Adrenal gland (tissue), 12 donors: Measurements from ENCODE around the gene CCNDBP1. TPM values are rescaled to one million over a fixed set of nuclear protein-coding genes. Genes with fewer than 3 reads are reported as not detected.

Source experiments
- DNase-seq, 7 donors: peaks; one replicate each; pipeline ENCODE4 v3.0.0-alpha.2; 2019 to 2020
- H3K27ac ChIP-seq, 5 donors: fragments of 200-600 bp; sonication (generic) in 4 of 5; 1 replicate in 3 of 5; 2 replicates in 2 of 5; pipeline versions ENCODE4 v1.5.1 to v1.8.0; 2016 to 2020; ENCODE audit warnings: mild to moderate bottlenecking in 1 of 5
- H3K27me3 ChIP-seq: fragments of 200-600 bp; 2 replicates; pipeline ENCODE4 v1.8.0; 2021
- H3K36me3 ChIP-seq, 2 donors: fragments of 200-600 bp; replicated peaks in 1 of 2; 1 replicate in 1 of 2; 2 replicates in 1 of 2; pipeline versions ENCODE4 v1.5.1 to v1.8.0; 2018 to 2022
- H3K4me1 ChIP-seq, 2 donors: fragments of 200-600 bp; replicated peaks in 1 of 2; 1 replicate in 1 of 2; 2 replicates in 1 of 2; pipeline versions ENCODE4 v1.5.1 to v1.8.0; 2018 to 2021
- H3K4me3 ChIP-seq, 4 donors: fragments of 200-600 bp; sonication (generic) in 3 of 4; one replicate each; pipeline ENCODE4 v1.5.1; 2016 to 2018
- H3K9me3 ChIP-seq, 3 donors: fragments of 200-600 bp; sonication (generic) in 1 of 3; replicated peaks in 1 of 3; 1 replicate in 2 of 3; 2 replicates in 1 of 3; pipeline versions ENCODE4 v1.5.1 to v1.8.0; 2016 to 2021
- POLR2A ChIP-seq, 2 donors: fragments of 450-650 bp; IDR thresholded peaks; one replicate each; pipeline ENCODE4 v1.6.1; 2017; ENCODE audit warnings: antibody characterized with exemption in 2 of 2, mild to moderate bottlenecking in 2 of 2, moderate library complexity in 1 of 2
- WGBS, 4 donors: extraction: QIAGEN DNeasy Blood & Tissue Kit in 2 of 4; methylation state at CpG; one replicate each; pipeline versions ENCODE4 v1.1.5 to v1.1.7; 2013 to 2017; 5-methylcytosine and 5-hydroxymethylcytosine counted together
- intact Hi-C, 2 donors: fragments of 100-400 bp; cut with DNase I; formaldehyde crosslinking; loops; one replicate each; pipeline versions ENCODE4 v1.14.1 to v1.15.0; 2022 to 2023
- polyA plus RNA-seq, 3 donors: library from polyadenylated mRNA; stranded (reverse); fragments of 200-250 nt in 2 of 3; fragments of 350-450 nt in 1 of 3; fragmentation: Illumina TruSeq in 1 of 3; extraction: RNeasy Lipid Tissue Mini Kit (QIAGEN cat#74804) in 1 of 3; gene quantifications; one replicate each; pipeline ENCODE4 v1.2.3, GENCODE V29; 2013 to 2014
- total RNA-seq, 9 donors: library from RNA; depleted of rRNA in 4 of 9; stranded (reverse); fragments of >200 nt in 4 of 9; fragments of 120-200 nt in 1 of 9; fragmentation: NEBNext Ultra II Directional in 1 of 9; extraction: Animal tissue kit (Norgen Biotek cat#: 25700) in 1 of 9; gene quantifications; one replicate each; pipeline versions ENCODE4 v1.1.0 to v1.2.4, GENCODE V29; 2013 to 2023
- TF ChIP-seq, protein P1 (sequence below), 6 experiments: fragments of 450-650 bp in 4 of 6; fragments of 200-600 bp in 2 of 6; sonication (generic) in 1 of 6; IDR thresholded peaks; 1 replicate in 5 of 6; 2 replicates in 1 of 6; pipeline versions ENCODE4 v1.5.1 to v1.8.0; 2016 to 2021; ENCODE audit warnings: antibody characterized with exemption in 6 of 6, mild to moderate bottlenecking in 2 of 6, moderate library complexity in 1 of 6
- donor health status: healthy with polysubstance abuse.
- donor health status: Bipolar disorder and iron deficiency.
- donor health status: DM: yes; HTN: yes; CAD: no.
- donor health status: DM: no; HTN: no; CAD: no.
- donor health status: DM: no; HTN: no; CAD: no.
- donor health status: DM: yes; HTN: yes; CAD: no.

The CCNDBP1 gene
- total and polyA plus RNA-seq, 12 donors: 34.1 to 160 (median 89.8) TPM

DNA sequence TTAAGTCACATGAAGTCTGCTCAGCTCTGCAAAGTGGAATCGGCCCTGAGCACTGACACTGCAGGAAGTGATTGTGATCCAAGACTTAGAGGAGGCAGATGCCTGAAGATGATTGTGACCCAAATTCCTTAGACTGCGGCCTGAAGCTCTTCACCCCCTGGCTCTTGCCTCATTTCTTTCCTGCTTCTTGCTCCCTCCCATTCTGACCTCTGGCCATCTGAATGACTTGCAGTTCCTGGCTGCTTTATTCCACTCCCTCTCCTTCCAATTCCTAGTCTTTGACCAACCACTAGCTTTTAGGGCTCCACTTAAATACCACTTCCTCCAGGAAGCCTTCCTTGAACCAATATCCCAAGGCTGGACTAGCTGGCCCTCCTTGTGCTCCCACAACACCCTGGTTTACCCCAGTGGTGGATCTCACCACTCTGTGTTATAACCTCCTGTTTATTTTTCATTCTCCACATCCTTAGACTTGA, 45.5 kb downstream of the CCNDBP1 start:
- H3K9me3 ChIP-seq: no peaks in the 10 kb centered on the region
- no peaks in the 10 kb centered on the region for H3K4me1 ChIP-seq
- no peak for TF ChIP-seq POLR2A (IDR thresholded peaks at IDR 0.05)
- TF ChIP-seq, protein P1, sequence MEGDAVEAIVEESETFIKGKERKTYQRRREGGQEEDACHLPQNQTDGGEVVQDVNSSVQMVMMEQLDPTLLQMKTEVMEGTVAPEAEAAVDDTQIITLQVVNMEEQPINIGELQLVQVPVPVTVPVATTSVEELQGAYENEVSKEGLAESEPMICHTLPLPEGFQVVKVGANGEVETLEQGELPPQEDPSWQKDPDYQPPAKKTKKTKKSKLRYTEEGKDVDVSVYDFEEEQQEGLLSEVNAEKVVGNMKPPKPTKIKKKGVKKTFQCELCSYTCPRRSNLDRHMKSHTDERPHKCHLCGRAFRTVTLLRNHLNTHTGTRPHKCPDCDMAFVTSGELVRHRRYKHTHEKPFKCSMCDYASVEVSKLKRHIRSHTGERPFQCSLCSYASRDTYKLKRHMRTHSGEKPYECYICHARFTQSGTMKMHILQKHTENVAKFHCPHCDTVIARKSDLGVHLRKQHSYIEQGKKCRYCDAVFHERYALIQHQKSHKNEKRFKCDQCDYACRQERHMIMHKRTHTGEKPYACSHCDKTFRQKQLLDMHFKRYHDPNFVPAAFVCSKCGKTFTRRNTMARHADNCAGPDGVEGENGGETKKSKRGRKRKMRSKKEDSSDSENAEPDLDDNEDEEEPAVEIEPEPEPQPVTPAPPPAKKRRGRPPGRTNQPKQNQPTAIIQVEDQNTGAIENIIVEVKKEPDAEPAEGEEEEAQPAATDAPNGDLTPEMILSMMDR (IDR thresholded peaks at IDR 0.05): no peak
- peak overlapping the region in 1 of 5 donors; percentile 65 for H3K27ac ChIP-seq
- H3K36me3 ChIP-seq: no peaks in the 10 kb centered on the region
- intact Hi-C loops: no loop called here
- DNase-seq: peak in 2 of 7 donors; percentile 5 to 56
- WGBS, 4 donors: 51 to 75% (median 62%) methylated on average over 2 of the region's 2 CpGs
- H3K27me3 ChIP-seq: no peaks in the 10 kb centered on the region
- no peak overlapping the region for H3K4me3 ChIP-seq

DNA sequence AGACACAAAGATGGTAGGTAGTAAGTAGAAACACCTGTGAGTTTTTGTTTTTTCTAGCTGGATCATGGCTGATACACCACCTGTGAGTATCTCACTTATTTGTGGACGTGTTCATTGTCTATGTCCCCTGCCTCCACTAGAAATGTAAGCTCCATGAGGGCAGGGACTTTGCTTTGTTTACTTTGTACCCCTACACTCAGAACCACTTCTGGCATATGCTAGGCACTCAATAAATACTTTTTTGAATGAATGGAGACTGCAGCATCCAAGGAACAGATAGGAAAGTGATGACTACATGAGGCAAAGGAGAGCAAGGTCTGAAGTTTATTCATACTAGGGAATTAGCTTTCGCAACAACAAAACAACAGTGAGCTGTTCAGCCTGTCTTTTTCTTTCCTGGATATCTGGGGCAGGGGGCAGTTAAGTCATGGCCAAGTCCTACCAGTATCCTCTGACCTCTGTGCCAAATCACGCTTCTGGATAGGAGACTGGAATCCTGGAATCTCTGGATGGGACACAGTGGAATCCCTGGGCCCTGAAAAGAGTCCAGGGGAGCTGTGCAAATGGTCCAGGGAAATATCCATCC, 47.2 kb downstream of the CCNDBP1 start:
- 70 to 83% (median 74%) methylated on average over 3 of the region's 3 CpGs for WGBS, 4 donors
- H3K9me3 ChIP-seq: no peaks in the 10 kb centered on the region
- intact Hi-C loops: no loop called here
- TF ChIP-seq, protein P1 (IDR thresholded peaks at IDR 0.05): no peak
- TF ChIP-seq POLR2A (IDR thresholded peaks at IDR 0.05): no peak
- H3K36me3 ChIP-seq: no peaks in the 10 kb centered on the region
- no peak overlapping the region for H3K27ac ChIP-seq
- no peaks in the 10 kb centered on the region for H3K4me1 ChIP-seq
- H3K4me3 ChIP-seq: no peak overlapping the region
- DNase-seq: no peak
- H3K27me3 ChIP-seq: no peaks in the 10 kb centered on the region

- 86 to 100% (median 88%) methylated on average over 3 to 6 of the region's 6 CpGs for whole genome bisulfite sequencing, 4 donors
- intact Hi-C loops: no loop called here
- H3K9me3 ChIP-seq: no peaks in the 10 kb centered on the region
These were observed 50.3 kb downstream of the CCNDBP1 start for GRCh38 chr15:43235536-43235935.

DNA sequence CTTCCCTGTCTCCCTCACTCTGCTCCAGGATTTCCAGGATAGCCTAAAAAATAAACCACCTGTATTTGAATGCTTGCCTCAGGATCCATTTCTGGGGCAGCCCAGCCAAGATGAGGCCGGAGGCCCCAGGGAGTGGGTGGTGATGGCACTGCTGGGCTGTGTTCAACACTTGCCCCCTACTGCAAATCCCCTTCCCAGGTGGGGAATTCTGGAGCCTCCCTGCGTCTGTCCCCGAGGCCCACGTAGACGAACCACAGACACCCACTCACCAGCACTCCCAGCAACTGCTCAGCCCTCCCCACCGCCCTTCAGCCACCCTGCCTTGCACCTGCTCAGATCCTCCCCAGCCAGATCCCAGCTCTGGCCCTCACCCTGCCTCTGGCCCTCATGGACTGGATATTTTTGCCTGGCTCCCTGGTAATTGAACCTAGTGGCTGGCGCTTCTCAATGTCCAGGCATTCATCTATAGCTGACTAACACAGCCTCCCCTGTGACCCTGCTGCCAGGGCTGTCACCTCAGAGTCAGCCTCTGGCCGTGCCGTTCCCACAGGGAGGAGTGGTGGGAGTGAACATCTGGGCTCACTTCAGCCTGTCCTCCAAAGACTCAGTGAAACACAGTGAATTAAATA, 52.8 kb downstream of the CCNDBP1 start:
- H3K9me3 ChIP-seq: no peaks in the 10 kb centered on the region
- peaks cover 4% of the 10 kb centered on the region for H3K27me3 ChIP-seq
- H3K36me3 ChIP-seq: no peaks in the 10 kb centered on the region
- H3K4me1 ChIP-seq: no peaks in the 10 kb centered on the region
- H3K4me3 ChIP-seq: no peak overlapping the region
- TF ChIP-seq, protein P1 (IDR thresholded peaks at IDR 0.05): no peak
- no peak for TF ChIP-seq POLR2A (IDR thresholded peaks at IDR 0.05)
- H3K27ac ChIP-seq: no peak overlapping the region
- intact Hi-C loops: no loop called here
- DNase-seq: no peak
- 65 to 80% (median 73%) methylated on average over 8 to 9 of the region's 9 CpGs for WGBS, 4 donors

More at GRCh38 chr15:43235536-43235935, 50.3 kb downstream of the CCNDBP1 start:
- no peak overlapping the region for H3K4me3 ChIP-seq
- no peaks in the 10 kb centered on the region for H3K4me1 ChIP-seq
- no peak for DNase-seq
- H3K36me3 ChIP-seq: no peaks in the 10 kb centered on the region
- peaks cover 4% of the 10 kb centered on the region for H3K27me3 ChIP-seq
- no peak overlapping the region for H3K27ac ChIP-seq
- TF ChIP-seq POLR2A (IDR thresholded peaks at IDR 0.05): no peak
- TF ChIP-seq, protein P1 (IDR thresholded peaks at IDR 0.05): no peak
